ENCODE results near the gene TNS3. TPM values are rescaled to one million over a fixed set of nuclear protein-coding genes. Genes with fewer than 3 reads are reported as not detected.
A peak's percentile ranks its signal among the peaks of the same experiment; 100 is the strongest.
"Not testable (repeated sequence)": the region's sequence is repeated elsewhere in the genome, so short reads cannot be mapped to it uniquely, and the experiment has no call there.

TNS3 gene
- total RNA-seq, 1 donor from 2014 or later: 7.3 TPM

DNA sequence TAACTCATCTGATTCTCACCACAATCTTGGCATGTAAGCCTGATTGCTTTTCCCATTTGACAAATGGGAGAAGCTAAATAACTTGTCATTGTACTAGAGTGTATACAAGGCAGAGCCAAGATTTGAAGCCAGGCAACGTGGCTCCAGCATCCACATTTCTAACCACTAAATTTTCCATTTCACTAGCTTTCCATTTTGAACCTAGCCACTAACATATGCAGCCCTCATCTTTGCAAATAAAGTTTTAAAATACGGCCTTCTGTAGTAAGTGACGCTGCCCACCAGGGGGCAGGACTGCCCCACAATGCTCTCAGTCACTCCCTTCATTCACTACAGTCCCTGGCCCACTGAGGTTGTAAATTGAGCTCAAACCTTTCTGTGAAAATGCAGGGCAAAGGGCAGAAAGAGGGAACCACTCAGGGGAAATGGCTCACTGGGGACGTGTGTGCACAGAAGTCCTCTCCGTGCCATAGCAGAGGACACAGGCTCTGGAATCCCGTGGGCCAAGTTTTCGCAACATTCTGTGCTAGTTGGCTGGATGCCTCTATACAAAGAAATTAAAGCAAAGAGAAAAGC is 315.7 kb downstream of the TNS3 start:
- DNase-seq (ENCODE audit: low read depth in 2 of 2): peak; percentile 67 to 70

DNA sequence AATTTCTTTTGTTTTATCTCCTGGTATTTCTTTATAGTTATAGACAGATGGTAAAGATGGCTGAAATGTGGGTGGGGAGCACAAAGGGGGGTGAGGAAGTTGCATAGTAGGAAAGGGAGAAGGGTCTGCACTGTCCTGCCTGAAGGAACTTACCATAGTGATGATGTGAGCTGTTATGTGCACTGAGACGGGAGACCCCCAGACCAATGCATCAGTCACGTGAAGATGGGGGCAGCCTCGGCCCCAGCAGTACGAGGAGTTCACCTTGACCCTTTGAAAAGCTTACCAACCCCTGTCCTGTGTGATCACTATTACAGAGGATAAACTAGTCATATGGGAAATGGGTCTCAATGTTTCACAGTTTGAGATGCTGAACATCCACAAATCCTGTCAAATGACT is 316.3 kb downstream of the TNS3 start:
- DNase-seq (ENCODE audit: low read depth in 2 of 2): no peak

DNA sequence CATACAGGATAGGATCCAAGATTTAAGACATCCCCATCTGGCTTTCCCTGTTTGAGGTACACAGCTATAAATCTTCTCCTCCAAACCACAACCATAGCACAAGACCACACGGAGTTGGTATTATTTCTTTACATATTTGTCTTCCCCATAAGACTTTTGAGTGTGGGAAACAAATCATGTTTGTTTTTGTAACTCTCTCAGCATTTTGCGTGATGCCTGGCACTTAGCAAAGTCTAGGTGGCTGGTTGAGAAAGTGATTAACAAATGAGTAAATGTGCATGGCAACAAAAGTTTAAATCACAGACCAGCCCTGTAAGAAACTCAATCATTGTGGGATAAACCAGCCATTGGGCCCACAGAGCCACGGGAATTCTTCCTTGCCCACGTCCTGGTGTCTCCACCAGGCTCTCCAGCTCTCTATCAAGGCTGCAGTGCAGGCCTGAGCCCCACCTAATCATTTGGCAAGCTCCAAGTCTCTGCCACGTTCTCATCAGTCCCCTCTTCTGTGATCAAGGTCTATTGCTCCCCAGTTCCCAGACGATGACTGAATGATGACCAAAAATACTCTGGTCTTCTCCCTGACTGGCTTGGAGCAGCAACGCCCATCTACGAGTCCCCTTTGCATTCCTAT is 317.8 kb downstream of the TNS3 start:
- no peak for DNase-seq (ENCODE audit: low read depth in 2 of 2)

DNA sequence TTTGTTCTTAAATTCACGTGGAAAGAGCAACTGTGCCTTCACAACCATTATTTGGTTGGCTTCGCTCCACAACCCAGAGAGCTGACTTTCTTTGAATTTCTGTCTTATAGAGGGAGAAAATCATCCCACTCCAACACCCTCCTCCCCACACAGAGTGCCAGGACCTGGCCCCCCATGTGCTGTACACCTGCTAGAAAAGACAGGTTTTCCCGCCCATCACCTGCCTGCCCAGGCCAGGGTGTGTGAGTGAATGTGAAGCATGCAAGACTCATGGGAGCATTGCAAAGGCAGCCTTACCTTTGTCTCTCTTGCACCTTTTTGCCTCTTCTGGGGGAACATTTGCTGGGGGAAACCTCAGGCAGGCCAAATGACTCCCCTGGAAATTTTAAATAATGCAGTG is 319.0 kb downstream of the TNS3 start:
- no peak for DNase-seq (ENCODE audit: low read depth in 2 of 2)

DNA sequence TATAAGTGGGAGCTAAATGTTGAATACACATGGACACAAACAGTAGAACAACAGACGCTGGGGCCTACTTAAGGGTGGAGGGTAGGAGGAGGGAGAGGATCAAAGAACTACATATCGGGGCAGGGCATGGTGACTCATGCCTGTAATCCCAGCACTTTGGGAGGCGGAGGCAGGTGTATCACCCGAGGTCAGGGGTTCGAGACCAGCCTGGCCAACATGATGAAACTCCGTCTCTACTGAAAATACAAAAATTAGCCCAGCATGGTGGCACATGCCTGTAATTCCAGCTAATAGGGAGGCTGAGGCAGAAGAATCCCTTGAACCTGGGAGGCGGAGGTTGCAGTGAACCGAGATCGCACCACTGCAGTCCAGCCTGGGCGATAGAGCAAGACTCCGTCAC is 319.8 kb downstream of the TNS3 start:
- not testable (repeated sequence) for DNase-seq (ENCODE audit: low read depth in 2 of 2)

DNA sequence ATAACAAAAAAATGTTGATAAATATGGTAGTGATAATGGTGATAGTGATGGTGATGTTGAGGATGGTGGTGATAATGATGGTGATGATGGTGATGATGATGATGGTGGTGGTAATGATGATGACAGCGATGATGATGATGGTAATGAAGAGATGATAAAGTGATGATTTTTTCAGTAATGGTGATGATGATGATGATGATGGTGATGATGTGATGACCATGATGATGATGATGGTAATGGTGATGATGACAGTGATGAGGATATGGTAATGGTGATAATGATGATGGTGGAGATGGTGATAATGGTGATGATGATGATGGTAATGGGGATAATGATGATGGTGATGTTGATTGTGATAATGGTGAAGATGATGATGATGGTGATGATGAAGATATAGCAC is 321.6 kb downstream of the TNS3 start:
- DNase-seq (ENCODE audit: low read depth in 2 of 2): no peak

DNA sequence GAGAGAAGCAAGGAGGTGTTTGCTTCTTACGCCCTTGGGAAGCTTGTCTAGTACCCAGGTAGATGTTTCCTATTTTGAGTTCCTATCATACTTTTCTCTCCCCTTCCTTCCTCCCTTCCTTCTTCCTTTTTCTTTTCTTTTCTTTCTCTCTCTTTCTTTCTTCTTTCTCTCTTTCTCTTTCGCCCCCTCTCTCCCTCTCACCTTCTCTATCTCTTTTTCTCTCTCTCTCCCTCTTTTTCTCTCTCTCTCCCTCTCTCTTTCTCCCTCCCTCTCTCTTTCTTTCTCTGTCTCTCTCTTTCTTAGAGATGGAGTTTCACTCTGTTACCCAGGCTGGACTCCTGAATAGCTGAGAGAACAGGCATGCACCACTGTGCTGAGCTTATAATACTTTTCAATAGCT is 322.2 kb downstream of the TNS3 start:
- DNase-seq (ENCODE audit: low read depth in 2 of 2): no peak

DNA sequence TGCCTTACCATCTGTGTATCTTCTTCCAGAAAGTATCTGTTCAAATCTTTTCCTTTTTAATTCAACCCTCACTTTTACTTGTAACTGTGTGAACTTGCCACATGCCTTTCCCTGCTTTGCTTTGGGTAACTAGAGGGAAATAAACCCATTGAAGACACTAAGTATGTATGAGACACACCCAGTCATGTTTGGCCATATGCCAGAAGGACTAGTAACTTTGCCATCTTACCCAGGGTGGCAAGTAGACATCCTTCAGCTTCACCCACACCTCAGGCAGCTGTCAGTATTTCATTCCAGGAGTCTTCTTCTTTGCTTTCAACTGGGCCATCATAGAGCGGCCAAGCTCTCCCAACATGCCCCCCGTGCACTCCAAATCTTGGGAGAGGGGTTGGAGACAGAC is 323.1 kb downstream of the TNS3 start:
- no peak for DNase-seq (ENCODE audit: low read depth in 2 of 2)

DNA sequence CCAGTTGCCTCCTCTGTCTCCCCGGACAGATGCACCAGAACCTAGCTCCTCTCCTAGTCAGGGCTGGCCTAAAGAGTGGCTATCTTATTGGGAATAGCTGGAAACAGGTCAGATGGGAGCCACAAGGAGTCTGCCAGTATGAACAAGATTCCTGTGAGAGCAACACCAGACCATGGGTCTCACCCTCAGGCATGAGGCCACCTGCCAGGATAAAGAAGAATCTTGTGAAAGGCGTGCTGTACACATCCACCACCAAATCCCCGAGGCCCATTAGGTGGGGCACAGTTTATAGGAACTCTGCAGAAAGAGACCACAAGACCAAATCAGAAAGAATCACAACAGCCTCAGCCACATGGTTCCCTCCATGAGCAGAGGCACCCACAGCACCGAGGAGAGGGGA is 325.9 kb downstream of the TNS3 start:
- no peak for DNase-seq (ENCODE audit: low read depth in 2 of 2)

DNA sequence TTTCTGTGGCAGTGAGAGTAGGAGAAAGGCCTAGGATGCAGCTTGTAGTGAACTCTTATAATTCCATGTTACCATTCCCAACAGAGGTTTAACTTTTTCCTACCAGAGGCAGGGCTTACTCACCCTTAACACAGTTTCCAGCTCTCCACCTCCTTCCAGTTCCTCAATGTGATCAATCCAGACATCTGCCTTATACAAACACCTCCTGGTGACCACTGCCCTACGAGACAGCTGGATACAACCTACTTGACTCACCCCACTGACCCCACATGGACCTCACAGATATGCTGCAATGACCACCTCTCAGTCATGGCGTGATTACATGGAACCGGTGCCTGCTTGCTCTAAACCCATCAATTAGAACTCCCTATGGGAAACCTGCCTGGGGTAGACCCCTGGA is 326.5 kb downstream of the TNS3 start:
- DNase-seq (ENCODE audit: low read depth in 2 of 2): no peak

DNA sequence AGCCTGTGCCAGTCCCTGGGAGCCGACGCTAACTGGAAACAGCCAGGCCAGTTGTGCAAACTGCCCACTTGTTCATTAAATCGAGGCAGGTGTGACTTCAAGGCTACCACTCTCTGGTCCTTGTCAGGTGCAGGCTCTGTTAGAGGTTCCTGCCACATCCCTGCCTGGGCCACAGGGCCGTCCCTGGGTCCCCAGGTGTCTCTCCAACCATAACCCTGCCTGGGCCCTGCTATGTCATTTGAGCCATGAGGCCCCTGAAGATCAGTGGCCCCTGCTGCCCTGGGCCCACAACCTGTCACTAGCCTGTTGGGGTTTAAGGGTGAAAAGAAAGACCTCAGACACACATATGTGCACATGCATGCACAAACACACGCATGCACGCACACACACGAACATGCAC is 326.9 kb downstream of the TNS3 start:
- no peak for DNase-seq (ENCODE audit: low read depth in 2 of 2)

DNA sequence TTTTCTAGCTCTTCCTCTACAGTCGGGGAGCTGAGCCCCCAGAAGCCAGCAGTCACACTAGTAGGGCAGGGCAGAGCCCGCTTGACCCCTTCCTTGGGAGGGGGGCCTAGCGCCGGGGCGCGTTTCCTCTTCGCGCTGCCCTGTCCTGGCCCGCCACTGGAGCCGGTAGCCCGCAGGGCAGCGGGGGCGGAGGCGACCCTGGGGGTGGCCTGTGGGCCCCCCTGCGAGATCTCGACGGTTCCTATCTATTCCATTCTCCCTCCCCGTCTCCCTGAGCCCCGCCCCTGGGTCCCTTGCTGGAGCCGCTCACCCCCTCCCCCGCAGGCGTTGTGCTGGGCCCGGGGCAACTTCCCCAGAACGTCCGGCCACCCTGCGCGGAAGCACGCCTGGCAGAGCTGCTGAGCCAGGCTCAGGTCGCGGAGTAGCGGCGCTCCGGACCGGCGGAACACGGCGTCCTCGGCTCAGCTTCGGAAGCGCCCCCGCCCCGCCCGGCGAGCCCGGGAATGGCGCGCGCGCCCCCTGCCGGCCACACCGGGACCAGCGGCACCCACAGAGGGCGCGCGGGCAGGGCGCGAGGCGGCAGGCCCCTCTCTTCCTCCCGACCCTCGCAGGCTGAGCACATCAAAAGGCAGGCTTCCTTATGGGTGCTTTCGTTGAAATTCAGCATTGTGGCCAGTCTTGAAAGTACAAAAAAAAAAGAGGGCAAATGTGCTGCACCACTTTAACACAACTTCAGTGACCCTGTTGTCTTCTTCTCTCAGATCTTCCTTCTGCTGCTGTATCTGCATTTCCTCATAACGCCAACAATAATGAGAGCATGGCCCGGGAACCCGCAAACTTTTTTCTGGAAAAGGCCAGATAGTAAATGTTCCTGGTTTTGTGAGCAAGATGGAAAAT is 327.6 kb downstream of the TNS3 start:
- peak; percentile 14 to 55 for DNase-seq (ENCODE audit: low read depth in 2 of 2)

DNA sequence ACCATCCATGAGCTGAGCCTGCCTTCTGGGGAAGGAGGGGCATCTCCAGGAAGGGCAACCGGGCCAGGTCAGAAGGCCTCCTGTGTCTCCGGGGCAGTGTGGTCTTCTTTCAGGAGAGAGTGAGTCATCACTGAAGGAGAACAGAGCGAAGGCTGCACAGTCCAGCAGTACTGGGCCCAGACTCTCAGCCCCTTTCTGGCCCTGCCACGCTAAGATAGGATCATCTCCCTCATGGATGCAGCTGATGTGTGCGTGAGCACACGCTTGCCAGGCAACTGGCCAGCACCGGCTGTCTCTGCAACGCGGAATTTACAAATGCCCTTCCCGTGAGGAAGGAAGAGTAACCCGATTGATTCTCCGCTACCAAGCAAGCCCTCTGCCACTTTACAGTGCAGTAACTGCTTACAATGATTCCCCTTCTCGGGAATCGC is 328.2 kb downstream of the TNS3 start:
- DNase-seq (ENCODE audit: low read depth in 2 of 2): peak; percentile 20 to 63

DNA sequence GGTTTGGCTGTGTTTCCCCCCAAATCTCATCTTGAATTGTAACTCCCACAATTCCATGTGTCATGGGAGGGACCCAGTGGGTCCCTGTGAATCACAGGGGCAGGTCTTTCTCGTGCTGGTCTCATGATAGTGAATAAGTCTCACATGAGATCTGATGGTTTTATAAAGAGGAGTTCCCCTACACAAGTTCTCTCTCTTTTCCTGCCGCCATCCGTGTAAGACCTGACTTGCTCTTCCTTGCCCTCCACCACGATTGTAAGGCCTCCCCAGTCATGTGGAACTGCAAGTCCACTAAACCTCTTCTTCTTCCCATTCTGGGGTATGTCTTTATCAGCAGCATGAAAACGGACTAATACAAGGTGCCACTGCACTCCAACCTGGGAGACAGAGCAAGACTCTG is 329.2 kb downstream of the TNS3 start:
- no peak for DNase-seq (ENCODE audit: low read depth in 2 of 2)

DNA sequence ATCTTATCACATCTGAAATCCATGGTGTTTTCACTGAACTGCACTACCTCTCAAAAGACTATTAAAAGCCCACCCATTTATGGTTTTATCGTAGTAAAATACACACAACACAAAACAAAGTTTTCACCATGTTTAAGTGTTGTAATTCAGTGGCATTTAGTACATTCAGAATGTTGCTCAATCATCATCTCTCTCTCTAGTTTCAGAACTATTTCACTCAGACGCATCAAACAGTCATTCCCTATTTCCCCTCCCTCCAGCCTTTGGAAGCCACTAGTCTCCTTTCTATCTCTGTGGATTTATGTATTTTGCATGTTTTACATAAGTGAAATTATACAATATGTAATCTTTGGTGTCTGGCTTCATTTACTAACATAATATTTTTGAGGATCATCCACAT is 332.6 kb downstream of the TNS3 start:
- no peak for DNase-seq (ENCODE audit: low read depth in 2 of 2)

DNA sequence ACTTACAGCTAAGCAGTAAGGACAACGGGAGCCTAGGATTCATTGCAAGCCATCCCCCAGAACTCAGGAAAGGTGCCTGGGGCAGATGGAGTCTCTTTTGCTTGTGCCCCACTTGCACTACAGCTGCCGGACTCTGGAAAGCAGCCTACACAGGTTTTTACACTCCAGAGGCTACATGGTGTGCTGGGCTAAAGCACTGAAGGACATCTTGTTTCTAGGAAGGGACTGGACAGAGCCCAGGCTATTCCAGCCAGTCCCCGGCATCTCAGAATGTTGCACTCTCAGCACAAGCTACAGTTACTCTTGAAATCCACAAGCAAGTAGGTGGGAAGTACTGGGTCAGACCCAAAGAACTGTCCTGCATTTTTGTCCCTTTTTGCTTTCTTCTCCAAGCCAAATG is 333.1 kb downstream of the TNS3 start:
- no peak for DNase-seq (ENCODE audit: low read depth in 2 of 2)

DNA sequence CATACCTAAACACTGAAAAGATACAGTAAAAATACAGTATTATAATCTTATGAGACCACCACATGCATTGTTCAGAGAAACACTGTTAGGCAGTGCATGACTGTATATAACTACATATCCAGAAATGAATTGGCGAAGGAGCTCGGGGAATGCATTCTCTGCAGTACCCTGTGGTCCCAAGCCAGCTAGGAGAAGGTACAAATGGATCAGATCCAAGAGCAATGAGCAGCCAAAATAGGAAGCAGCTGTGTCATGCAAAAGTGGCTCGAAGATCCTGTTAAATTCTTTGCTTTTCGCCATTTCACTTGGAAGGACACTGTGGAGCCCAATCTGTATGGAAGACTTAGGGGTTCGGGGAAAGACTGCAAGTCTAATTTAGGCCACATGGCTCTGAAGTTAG is 334.8 kb downstream of the TNS3 start:
- DNase-seq (ENCODE audit: low read depth in 2 of 2): no peak

DNA sequence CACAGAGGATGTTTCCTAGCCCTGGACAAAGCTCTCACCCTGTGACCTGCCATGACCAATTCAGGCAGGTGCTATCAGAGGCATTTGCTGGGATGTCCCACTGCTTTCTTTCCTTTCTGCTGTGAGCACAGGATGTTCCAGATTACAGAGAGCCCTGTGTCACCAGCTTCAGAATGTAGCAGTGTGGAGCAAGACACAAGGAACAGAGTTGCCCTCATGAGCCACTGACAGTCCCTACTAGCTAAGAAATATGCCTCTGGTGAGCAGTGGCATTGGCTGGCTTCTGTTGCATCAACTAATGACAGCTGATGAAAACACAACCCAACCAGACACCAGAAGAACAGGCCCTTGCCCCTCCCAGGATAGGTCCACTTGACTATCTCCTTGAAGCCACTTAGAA is 337.2 kb downstream of the TNS3 start:
- DNase-seq (ENCODE audit: low read depth in 2 of 2): no peak

DNA sequence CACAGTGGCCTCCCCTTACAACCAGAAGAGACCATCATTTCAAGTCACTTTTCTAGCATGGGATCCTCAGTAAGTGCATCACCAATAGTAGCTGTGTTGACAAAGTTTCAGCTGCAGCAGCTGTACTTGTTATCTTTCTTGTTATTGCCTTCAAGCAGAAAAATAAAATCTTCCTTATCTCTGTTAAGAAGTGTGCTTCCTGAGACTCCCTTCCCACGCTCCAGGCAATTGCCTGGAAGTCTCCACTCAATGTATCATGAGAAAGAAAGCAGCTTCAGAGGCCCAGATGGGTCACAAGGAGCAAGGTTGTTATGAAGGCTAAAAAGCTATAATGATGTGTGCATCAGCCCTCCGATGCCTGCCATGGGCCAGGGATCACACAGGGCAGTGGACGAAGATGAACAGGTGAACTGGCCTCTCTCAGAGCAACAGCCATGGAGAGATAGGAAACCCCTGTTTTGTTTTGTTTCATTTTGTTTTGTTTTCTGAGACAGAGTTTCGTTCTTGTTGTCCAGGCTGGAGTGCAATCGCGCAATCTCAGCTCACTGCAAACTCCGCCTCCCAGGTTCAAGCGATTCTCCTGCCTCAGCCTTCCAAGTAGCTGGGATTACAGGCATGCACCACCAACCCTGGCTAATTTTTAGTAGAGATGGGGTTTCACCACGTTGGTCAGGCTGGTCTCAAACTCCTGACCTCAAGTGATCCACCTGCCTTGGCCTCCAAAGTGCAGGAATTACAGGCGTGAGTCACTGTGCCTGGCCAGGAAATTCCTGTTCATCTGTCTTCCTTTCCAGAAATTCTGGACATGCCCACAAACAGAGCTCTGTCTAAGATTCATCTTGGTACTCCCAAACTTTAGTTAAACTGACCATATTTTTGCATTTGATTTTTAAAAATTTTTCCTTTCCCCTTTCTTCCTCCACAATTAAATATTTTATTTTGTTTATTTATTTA is 340.5 kb downstream of the TNS3 start:
- peak in 1 of 2 donors; percentile 18 for DNase-seq (ENCODE audit: low read depth in 2 of 2)

DNA sequence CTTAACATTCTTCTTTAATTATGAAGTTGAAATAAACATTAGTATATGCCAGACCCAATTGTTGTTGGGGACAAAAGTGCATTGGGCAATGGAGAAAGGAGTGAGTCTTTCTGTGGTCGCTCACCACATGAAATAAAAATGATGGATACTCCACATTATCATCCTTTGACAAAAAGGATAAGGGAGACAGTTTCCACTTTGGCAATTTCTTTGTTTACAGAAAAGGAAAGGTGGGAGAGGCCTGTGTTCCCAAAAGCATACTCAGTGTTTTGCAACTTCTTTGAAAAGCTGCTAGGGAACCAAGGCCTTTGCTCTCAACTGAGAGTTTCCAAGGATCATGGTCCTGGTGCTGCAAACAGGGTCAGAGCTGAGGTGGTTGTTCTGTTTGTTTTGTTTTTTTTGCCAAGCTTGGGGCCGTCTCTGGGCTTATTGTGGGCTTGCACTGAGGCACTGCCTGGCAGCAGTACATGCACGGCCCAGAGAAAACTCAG is 341.9 kb downstream of the TNS3 start:
- no peak for DNase-seq (ENCODE audit: low read depth in 2 of 2)

DNA sequence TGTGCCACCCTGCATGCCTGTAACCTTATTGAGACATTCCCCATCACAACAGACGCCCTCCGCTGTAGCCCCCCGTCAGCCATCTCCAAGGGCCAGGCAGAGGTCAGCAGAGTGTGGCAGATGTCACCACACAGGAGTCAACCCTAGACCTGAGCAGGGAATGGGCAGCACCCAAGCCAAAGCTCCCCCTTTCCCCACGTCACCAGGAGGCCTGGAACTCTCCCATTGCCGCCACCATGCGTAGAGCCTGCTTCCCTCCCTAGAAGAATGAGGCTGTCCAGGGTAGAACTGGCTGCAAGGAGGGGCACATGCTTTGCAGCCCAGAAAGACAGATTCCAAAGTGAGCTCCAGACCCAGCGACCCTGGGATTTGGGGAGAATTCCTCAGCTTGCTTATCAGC is 342.9 kb downstream of the TNS3 start:
- DNase-seq (ENCODE audit: low read depth in 2 of 2): no peak
